Measurements from ENCODE around the gene BEND7. TPM values are rescaled to one million over a fixed set of nuclear protein-coding genes. Genes with fewer than 3 reads are reported as not detected.

BEND7 gene
- polyA plus RNA-seq, 1 donor, result 7.7 TPM

DNA sequence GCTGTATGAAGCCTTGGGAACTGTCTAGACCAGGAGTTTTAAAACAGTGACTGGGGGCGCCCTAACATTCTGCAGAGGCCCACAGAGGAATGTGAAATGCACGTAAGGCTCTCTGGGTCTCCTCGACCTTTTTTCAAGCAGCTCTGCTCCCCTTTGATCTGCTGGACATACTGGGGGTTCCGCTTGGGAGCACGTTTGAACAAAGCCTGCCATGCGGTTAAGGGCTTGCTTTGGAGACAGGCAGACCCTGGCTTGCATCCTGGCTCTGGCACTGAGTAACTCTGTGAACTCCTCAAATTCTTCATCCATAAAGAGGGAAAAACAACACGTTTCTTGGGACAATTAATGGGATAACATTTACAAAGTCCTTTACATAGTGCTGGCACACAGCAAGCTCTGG, 7.8 kb downstream of the BEND7 start:
- Histone ChIP-seq H3K36me3 (ENCODE audit: control insufficient read depth, insufficient read depth, low read length) (no peaks in the 10 kb centered on the region), H3K4me3 (ENCODE audit: low read length) (no peak overlapping the region), H3K27ac (ENCODE audit: low read length) (no peak overlapping the region), H3K9me3 (ENCODE audit: control insufficient read depth, low read depth, low read length) (no peaks in the 10 kb centered on the region), H3K27me3 (ENCODE audit: control insufficient read depth, insufficient read depth, low read length) (peaks cover 4% of the 10 kb centered on the region), H3K4me1 (ENCODE audit: control insufficient read depth, insufficient read depth, low read length) (no peaks in the 10 kb centered on the region)
- 83% methylated on average over 1 of the region's 7 CpGs for WGBS (ENCODE audit: insufficient coverage, low lambda C conversion rate)
- no peak for DNase-seq

GRCh38 chr10:13520194-13520593, 8.6 kb downstream of the BEND7 start:
- H3K27ac ChIP-seq (ENCODE audit: low read length), result no peak overlapping the region
- no peak for DNase-seq
- H3K36me3 ChIP-seq (ENCODE audit: control insufficient read depth, insufficient read depth, low read length), result no peaks in the 10 kb centered on the region
- H3K9me3 ChIP-seq (ENCODE audit: control insufficient read depth, low read depth, low read length), result no peaks in the 10 kb centered on the region
- H3K27me3 ChIP-seq (ENCODE audit: control insufficient read depth, insufficient read depth, low read length), result peaks cover 2% of the 10 kb centered on the region
- no CpG with 5 or more reads among the region's 8 CpGs for WGBS (ENCODE audit: insufficient coverage, low lambda C conversion rate)
- H3K4me3 ChIP-seq (ENCODE audit: low read length), result no peak overlapping the region
- H3K4me1 ChIP-seq (ENCODE audit: control insufficient read depth, insufficient read depth, low read length), result no peaks in the 10 kb centered on the region

DNA sequence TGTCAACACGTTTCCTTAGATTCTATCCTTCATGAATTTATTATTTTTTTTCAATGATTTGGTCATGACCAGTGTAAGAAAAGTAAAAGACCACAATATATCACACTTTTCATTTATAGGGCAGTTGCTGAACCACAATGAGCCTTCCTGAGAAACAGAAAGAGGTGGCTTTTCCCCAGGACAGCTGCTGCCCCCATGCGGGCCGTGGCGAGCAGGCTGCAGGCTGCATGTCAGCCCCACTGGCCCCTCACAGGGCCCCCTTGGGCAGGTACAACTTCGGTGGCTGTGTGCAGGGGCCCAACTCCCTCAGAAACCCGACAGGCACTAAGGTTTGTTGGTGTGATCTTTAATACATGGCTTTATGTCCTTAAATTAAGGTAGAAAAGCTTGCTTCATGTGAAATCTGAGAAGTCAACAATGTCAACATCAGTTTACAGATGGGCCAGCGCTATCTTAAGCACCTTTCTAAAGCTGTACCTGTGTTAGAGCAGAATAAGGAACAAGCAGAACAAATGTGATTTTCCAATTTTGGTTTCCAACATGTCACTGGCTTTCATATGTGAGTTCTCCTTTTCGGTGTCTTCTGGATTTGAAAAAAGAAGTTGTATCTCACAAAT, 10.6 kb downstream of the BEND7 start:
- Histone ChIP-seq H3K9me3 (ENCODE audit: control insufficient read depth, low read depth, low read length) (no peaks in the 10 kb centered on the region), H3K4me1 (ENCODE audit: control insufficient read depth, insufficient read depth, low read length) (no peaks in the 10 kb centered on the region), H3K36me3 (ENCODE audit: control insufficient read depth, insufficient read depth, low read length) (no peaks in the 10 kb centered on the region), H3K4me3 (ENCODE audit: low read length) (no peak overlapping the region), H3K27me3 (ENCODE audit: control insufficient read depth, insufficient read depth, low read length) (peaks cover 2% of the 10 kb centered on the region), H3K27ac (ENCODE audit: low read length) (no peak overlapping the region)
- DNase-seq, result peak in 1 of 2 donors; percentile 19
- 86% methylated on average over 2 of the region's 8 CpGs for WGBS (ENCODE audit: insufficient coverage, low lambda C conversion rate)

GRCh38 chr10:13517675-13518074, 11.1 kb downstream of the BEND7 start:
- peaks cover 2% of the 10 kb centered on the region for H3K27me3 ChIP-seq (ENCODE audit: control insufficient read depth, insufficient read depth, low read length)
- H3K9me3 ChIP-seq (ENCODE audit: control insufficient read depth, low read depth, low read length), result no peaks in the 10 kb centered on the region
- H3K27ac ChIP-seq (ENCODE audit: low read length), result no peak overlapping the region
- H3K4me3 ChIP-seq (ENCODE audit: low read length), result no peak overlapping the region
- no peaks in the 10 kb centered on the region for H3K4me1 ChIP-seq (ENCODE audit: control insufficient read depth, insufficient read depth, low read length)
- no CpG with 5 or more reads among the region's 10 CpGs for WGBS (ENCODE audit: insufficient coverage, low lambda C conversion rate)
- DNase-seq, result no peak
- H3K36me3 ChIP-seq (ENCODE audit: control insufficient read depth, insufficient read depth, low read length), result no peaks in the 10 kb centered on the region

DNA sequence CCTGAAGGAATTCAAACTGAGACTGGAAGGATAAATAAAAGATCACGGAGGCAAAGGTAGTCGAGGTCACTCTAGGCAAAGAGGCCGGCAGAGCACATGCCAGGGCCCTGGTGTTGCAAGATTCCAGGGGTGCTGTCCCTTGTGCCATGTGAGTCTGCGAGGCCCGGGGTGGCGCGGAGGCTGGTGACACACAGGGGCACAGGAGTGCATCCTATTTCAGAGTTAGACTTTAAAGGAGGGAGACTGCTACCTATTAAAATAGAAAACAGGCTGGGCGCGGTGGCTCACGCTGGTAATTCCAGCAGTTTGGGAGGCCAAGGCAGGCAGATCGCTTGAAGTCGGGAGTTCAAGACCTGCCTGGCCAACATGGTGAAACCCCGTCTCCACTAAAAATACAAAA, 12.6 kb downstream of the BEND7 start:
- H3K27ac ChIP-seq (ENCODE audit: low read length), result no peak overlapping the region
- H3K4me3 ChIP-seq (ENCODE audit: low read length), result no peak overlapping the region
- H3K36me3 ChIP-seq (ENCODE audit: control insufficient read depth, insufficient read depth, low read length), result no peaks in the 10 kb centered on the region
- DNase-seq, result no peak
- H3K4me1 ChIP-seq (ENCODE audit: control insufficient read depth, insufficient read depth, low read length), result no peaks in the 10 kb centered on the region
- WGBS (ENCODE audit: insufficient coverage, low lambda C conversion rate), result no CpG with 5 or more reads among the region's 13 CpGs
- no peaks in the 10 kb centered on the region for H3K27me3 ChIP-seq (ENCODE audit: control insufficient read depth, insufficient read depth, low read length)
- H3K9me3 ChIP-seq (ENCODE audit: control insufficient read depth, low read depth, low read length), result no peaks in the 10 kb centered on the region

DNA sequence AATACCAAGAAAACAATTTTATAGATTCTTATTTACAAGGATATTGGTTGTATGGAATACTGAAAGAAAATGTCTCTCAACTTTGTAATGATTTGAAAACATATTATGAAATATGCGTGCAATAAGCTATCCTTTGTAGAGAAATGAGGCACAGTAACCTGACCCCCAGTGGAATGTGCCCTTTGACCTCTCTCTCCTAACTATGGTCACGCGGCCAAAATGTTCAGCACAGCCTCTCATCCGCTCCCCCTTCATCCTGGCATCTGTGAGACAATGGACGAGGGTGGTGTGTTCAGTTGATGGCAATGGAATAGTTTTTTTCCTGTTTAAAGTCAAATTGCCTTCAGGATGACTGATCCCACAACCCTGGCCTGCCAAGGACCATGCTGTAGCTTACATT, 13.3 kb downstream of the BEND7 start:
- Histone ChIP-seq H3K4me1 (ENCODE audit: control insufficient read depth, insufficient read depth, low read length) (no peaks in the 10 kb centered on the region), H3K9me3 (ENCODE audit: control insufficient read depth, low read depth, low read length) (no peaks in the 10 kb centered on the region), H3K27ac (ENCODE audit: low read length) (no peak overlapping the region), H3K4me3 (ENCODE audit: low read length) (no peak overlapping the region), H3K27me3 (ENCODE audit: control insufficient read depth, insufficient read depth, low read length) (no peaks in the 10 kb centered on the region), H3K36me3 (ENCODE audit: control insufficient read depth, insufficient read depth, low read length) (no peaks in the 10 kb centered on the region)
- DNase-seq, result no peak
- WGBS (ENCODE audit: insufficient coverage, low lambda C conversion rate), result 60% methylated on average over 1 of the region's 5 CpGs

DNA sequence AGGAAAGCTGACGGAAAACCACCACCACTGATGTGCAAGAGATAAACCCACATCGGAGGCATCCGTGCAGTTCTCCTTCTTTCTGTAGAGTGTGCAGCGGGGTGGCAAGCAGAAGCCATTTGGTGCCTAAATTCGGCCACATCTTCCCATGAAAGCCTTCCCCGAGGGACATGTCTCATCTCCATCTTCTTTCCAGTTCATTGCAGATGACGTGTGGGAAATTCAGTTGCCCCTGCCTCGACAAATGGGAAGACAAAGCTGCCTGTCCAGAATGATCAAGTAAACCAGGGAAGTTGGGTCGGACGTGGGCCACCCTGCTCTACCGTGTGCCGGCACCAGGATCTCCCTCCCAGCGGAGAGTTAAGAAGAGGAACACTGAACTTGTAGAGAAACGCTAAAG, 14.5 kb downstream of the BEND7 start:
- WGBS (ENCODE audit: insufficient coverage, low lambda C conversion rate), result no CpG with 5 or more reads among the region's 14 CpGs
- H3K36me3 ChIP-seq (ENCODE audit: control insufficient read depth, insufficient read depth, low read length), result no peaks in the 10 kb centered on the region
- no peaks in the 10 kb centered on the region for H3K9me3 ChIP-seq (ENCODE audit: control insufficient read depth, low read depth, low read length)
- DNase-seq, result no peak
- no peaks in the 10 kb centered on the region for H3K4me1 ChIP-seq (ENCODE audit: control insufficient read depth, insufficient read depth, low read length)
- no peak overlapping the region for H3K27ac ChIP-seq (ENCODE audit: low read length)
- H3K4me3 ChIP-seq (ENCODE audit: low read length), result no peak overlapping the region
- H3K27me3 ChIP-seq (ENCODE audit: control insufficient read depth, insufficient read depth, low read length), result no peaks in the 10 kb centered on the region

DNA sequence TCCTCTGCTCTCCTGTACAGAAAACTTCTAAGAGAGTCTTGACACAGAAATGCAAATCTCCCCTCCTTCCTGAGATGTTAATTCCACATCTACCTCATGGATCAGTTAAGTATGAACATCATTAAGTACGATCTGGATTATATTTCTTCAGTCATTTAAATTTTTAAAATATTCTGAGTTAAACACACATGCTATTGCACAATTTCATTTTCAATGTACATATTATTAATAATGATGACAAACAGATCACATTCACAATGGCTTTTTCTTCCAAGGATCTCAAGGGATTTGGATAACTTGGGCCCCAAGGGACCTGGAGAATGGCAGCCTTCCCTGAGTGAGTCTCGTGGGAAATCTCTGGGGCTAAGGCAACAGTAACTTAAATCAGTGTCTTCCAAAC, 16.2 kb downstream of the BEND7 start:
- Histone ChIP-seq H3K4me1 (ENCODE audit: control insufficient read depth, insufficient read depth, low read length) (no peaks in the 10 kb centered on the region), H3K27ac (ENCODE audit: low read length) (no peak overlapping the region), H3K36me3 (ENCODE audit: control insufficient read depth, insufficient read depth, low read length) (no peaks in the 10 kb centered on the region), H3K4me3 (ENCODE audit: low read length) (no peak overlapping the region), H3K27me3 (ENCODE audit: control insufficient read depth, insufficient read depth, low read length) (no peaks in the 10 kb centered on the region), H3K9me3 (ENCODE audit: control insufficient read depth, low read depth, low read length) (no peaks in the 10 kb centered on the region)
- no CpG with 5 or more reads among the region's 2 CpGs for WGBS (ENCODE audit: insufficient coverage, low lambda C conversion rate)
- DNase-seq, result no peak

- DNase-seq, result no peak
- H3K4me1 ChIP-seq (ENCODE audit: control insufficient read depth, insufficient read depth, low read length), result no peaks in the 10 kb centered on the region
- H3K4me3 ChIP-seq (ENCODE audit: low read length), result no peak overlapping the region
- no peaks in the 10 kb centered on the region for H3K9me3 ChIP-seq (ENCODE audit: control insufficient read depth, low read depth, low read length)
- no peaks in the 10 kb centered on the region for H3K36me3 ChIP-seq (ENCODE audit: control insufficient read depth, insufficient read depth, low read length)
- H3K27ac ChIP-seq (ENCODE audit: low read length), result no peak overlapping the region
- no CpG with 5 or more reads among the region's 5 CpGs for WGBS (ENCODE audit: insufficient coverage, low lambda C conversion rate)
- no peaks in the 10 kb centered on the region for H3K27me3 ChIP-seq (ENCODE audit: control insufficient read depth, insufficient read depth, low read length)
Measured at GRCh38 chr10:13511409-13511808, 17.4 kb downstream of the BEND7 start.

DNA sequence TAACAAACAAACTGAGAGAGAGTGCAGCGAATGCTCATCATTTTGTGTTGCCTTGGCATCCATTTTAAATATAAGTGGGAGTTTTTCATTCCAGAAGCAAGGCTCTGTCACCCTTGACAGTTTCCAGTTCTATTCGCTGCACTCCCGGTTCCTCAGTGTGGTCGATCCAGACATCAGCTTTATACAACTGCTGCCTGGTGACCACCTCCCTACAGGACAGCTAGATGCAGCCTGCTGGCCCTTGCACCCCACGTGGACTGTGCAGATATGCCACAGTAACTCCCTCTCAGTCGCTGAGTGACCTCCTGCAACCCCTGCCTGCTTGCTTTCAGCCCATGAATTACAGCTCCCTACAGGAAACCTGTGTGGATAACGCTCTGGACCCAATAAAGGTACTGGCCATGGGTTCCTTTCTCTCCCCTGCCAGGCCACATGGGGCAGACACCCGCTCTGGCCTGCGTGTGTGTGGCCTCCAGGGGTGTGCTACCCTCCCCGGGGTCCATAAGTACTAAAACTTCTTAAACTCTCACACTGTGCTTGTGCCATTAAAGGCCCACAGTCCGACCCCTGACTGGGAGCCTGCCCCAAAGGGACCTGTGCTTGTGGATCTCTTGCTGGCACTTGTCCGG, 23.6 kb downstream of the BEND7 start:
- Histone ChIP-seq H3K36me3 (ENCODE audit: control insufficient read depth, insufficient read depth, low read length) (no peaks in the 10 kb centered on the region), H3K4me3 (ENCODE audit: low read length) (no peak overlapping the region), H3K27ac (ENCODE audit: low read length) (no peak overlapping the region), H3K27me3 (ENCODE audit: control insufficient read depth, insufficient read depth, low read length) (no peaks in the 10 kb centered on the region), H3K4me1 (ENCODE audit: control insufficient read depth, insufficient read depth, low read length) (no peaks in the 10 kb centered on the region), H3K9me3 (ENCODE audit: control insufficient read depth, low read depth, low read length) (no peaks in the 10 kb centered on the region)
- no peak for DNase-seq
- no CpG with 5 or more reads among the region's 12 CpGs for WGBS (ENCODE audit: insufficient coverage, low lambda C conversion rate)

All from large intestine (tissue), 3 donors.